ENCODE results near the gene RNPEP. TPM values are rescaled to one million over a fixed set of nuclear protein-coding genes. Genes with fewer than 3 reads are reported as not detected.

RNPEP gene
- total and polyA plus RNA-seq, 7 donors: 23.9 to 86.5 (median 38.5) TPM

DNA sequence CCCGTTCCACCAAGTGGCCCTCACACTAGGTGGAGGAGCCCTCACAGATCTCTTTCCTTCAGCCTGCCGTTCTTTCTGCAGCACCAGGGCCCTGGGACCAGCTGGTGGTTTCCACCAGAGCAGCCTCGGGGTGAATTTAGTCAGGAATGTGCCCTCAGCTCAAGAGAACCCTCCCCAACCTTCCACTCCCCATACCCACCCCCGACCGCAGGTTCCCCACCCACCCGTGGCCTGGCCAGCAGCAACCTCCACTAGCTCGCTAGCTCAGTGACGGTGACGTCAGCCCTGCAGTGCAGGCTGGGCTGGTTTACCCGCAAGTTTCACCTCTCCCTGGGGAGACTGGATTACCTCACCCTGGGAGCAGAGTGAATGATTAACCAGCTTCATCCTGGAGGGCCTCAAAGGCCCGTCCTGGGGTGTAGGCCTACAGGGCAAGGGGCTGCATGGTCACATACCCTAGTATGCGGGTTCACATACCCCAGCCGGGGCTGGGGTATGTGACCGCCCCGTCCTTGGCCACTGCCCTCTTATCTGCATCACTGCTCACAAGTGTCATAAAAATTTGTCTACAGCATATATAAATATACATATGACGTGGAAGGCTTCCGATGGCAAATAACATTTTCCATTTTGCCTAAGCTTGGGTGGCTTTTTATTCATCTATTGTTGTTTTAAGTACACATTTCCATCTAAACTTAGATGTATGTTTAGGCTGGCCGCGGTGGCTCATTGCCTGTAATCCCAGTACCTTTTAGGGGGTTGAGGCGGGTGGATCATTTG is 52.4 kb downstream of the RNPEP start:
- Histone ChIP-seq H3K27ac (peak overlapping the region in 2 of 4 donors; percentile 27 to 38), H3K9me3 (no peaks in the 10 kb centered on the region), H3K4me1 (no peaks in the 10 kb centered on the region), H3K36me3 (no peaks in the 10 kb centered on the region), H3K4me3 (no peak overlapping the region), H3K27me3 (no peaks in the 10 kb centered on the region)
- intact Hi-C loops (cut with DNase I): no loop called here
- DNase-seq: peak; percentile 80
- no peak for TF ChIP-seq CTCF (IDR thresholded peaks at IDR 0.05)
- peak in 1 of 4 donors; percentile 25 for TF ChIP-seq POLR2AphosphoS5 (IDR thresholded peaks at IDR 0.05)
- WGBS, 2 donors: 15 to 53% methylated on average over 20 of the region's 20 CpGs

DNA sequence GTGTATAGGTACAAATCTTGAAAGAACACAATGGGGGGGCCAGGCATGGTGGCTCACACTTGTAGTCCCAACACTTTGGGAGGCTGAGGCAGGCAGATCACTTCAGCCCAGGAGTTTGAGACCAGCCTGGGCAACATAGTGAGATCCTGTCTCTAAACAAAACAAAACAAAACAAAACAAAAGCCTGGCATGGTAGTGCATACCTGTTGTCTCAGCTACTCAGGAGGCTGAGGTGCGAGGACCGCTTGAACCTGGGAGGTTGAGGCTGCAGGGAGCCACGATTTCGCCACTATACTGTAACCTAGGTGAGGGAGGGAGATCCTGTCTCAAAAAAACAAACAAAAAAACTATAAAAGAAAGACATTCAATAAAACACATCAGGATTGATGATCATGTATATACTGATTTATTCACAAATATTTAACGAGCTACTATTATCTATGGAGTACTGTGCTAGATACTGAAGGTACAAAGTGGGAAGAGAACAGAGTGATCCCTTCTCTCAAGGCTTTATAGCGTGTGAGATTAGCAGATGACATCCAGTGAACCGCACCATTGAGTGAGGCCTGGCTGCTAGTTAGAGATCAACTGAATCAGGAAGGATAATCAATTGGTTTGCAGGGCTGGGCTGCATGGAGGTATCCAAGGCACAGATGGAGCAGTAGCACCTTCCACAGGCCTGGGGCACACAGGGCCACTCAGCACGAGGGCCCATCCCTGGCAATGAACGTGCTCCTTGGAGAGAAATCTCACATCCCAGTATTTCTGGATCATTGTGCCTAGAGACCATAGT is 54.3 kb downstream of the RNPEP start:
- 77 to 88% methylated on average over 9 of the region's 9 CpGs for WGBS, 2 donors
- Histone ChIP-seq H3K4me3 (no peak overlapping the region), H3K4me1 (no peaks in the 10 kb centered on the region), H3K27me3 (no peaks in the 10 kb centered on the region), H3K9me3 (no peaks in the 10 kb centered on the region), H3K36me3 (no peaks in the 10 kb centered on the region), H3K27ac (no peak overlapping the region)
- DNase-seq: no peak
- TF ChIP-seq CTCF (IDR thresholded peaks at IDR 0.05): no peak
- no peak for TF ChIP-seq EP300 (IDR thresholded peaks at IDR 0.05)
- no peak for TF ChIP-seq POLR2A (IDR thresholded peaks at IDR 0.05)
- TF ChIP-seq POLR2AphosphoS5 (IDR thresholded peaks at IDR 0.05): no peak
- intact Hi-C loops (cut with DNase I): no loop called here

DNA sequence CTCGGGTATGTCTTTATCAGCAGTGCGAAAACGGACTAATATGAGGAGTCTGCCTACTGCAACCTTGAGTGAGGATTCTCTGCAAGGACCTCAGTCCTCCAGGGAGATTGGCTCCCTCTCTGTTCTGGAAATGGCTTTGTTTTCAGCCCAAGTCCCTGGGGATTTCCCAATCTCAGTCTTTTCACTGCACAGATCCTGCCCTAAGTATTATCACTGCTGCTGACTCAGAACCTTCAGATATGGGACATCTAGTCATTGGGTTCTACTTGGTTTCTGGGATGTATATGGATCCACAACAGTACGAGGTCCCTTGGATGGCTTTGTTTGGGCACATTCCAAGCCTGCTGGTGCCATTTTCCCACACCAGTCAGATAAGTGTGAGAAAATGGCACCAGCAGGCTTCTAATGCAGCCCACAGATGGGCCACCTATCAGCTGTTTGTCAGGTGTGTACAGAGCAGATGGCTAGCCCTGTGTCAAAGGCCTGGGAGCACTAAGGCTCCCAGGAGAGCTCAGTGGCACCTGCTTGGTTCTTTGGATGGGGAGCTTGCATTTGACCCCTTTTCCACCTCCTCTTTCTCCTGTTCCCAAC is 55.4 kb downstream of the RNPEP start:
- intact Hi-C loops (cut with DNase I): no loop called here
- no peak for DNase-seq
- Histone ChIP-seq H3K36me3 (no peaks in the 10 kb centered on the region), H3K9me3 (no peaks in the 10 kb centered on the region), H3K27me3 (no peaks in the 10 kb centered on the region), H3K4me3 (no peak overlapping the region), H3K27ac (no peak overlapping the region), H3K4me1 (no peaks in the 10 kb centered on the region)
- TF ChIP-seq POLR2A (IDR thresholded peaks at IDR 0.05) (no peak), POLR2AphosphoS5 (IDR thresholded peaks at IDR 0.05) (no peak), CTCF (IDR thresholded peaks at IDR 0.05) (no peak), EP300 (IDR thresholded peaks at IDR 0.05) (no peak)
- WGBS, 2 donors: 93% methylated on average over 4 of the region's 4 CpGs

DNA sequence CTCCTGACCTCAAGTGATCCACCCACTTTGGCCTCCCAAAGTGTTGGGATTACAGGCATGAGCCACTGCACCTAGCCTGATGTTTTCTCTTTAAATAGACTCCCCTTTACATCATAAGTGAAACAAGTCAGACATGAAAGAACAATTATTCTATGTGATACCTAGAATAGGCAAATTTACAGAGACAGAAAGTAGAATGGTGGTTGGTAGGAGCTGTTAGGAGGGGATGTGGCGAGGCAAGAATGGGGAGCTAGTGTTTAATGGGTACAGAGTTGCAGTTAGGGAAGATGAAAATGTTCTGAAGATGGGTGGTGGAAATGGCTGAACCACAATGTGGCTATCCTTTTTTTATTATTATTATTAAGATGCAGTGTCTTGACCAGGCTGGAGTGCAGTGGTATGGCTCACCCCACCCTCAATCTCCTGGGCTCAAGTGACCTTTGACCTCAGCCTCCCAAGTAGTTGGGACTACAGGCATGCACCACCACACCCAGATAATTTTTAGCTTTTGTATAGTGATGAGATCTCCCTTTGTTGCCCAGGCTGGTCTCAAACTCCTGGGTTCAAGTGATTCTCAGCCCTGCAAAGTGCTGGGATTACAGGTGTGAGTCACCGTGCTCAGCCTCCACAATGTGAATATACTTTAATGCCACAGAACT is 56.4 kb downstream of the RNPEP start:
- Histone ChIP-seq H3K36me3 (no peaks in the 10 kb centered on the region), H3K27ac (no peak overlapping the region), H3K4me1 (no peaks in the 10 kb centered on the region), H3K9me3 (no peaks in the 10 kb centered on the region), H3K4me3 (no peak overlapping the region), H3K27me3 (no peaks in the 10 kb centered on the region)
- WGBS, 2 donors: 88 to 90% methylated on average over 2 of the region's 2 CpGs
- DNase-seq: no peak
- intact Hi-C loops (cut with DNase I): no loop called here
- no peak for TF ChIP-seq CTCF (IDR thresholded peaks at IDR 0.05)
- TF ChIP-seq EP300 (IDR thresholded peaks at IDR 0.05): no peak
- no peak for TF ChIP-seq POLR2A (IDR thresholded peaks at IDR 0.05)
- no peak for TF ChIP-seq POLR2AphosphoS5 (IDR thresholded peaks at IDR 0.05)

All from sigmoid colon (tissue), 7 donors.